OCI-LY1 (cell line): ENCODE measurements around the gene CCNB3.

Experiments
- H2AFZ ChIP-seq: fragments of 200-600 bp; sonication (generic), shearing (Covaris generic); 2 replicates; pipeline ENCODE4 v1.6.0; 2014; ENCODE audit warnings: antibody characterized with exemption, mild to moderate bottlenecking, low read length
- H3F3A ChIP-seq: fragments of 200-600 bp; sonication (generic), shearing (Covaris generic); 2 replicates; pipeline ENCODE4 v1.6.0; 2014; ENCODE audit warnings: mild to moderate bottlenecking, antibody characterized with exemption, low read length, moderate library complexity; ENCODE audit not compliant: insufficient read depth
- H3K27ac ChIP-seq: fragments of 200-600 bp; sonication (generic); 2 replicates; pipeline ENCODE4 v1.5.1; 2014; ENCODE audit warnings: low read length, mixed run types, mild to moderate bottlenecking, low read depth; ENCODE audit not compliant: poor library complexity, severe bottlenecking
- H3K27me3 ChIP-seq: fragments of 200-600 bp; sonication (generic); 2 replicates; pipeline ENCODE4 v1.6.0; 2014; ENCODE audit warnings: antibody characterized with exemption, mild to moderate bottlenecking, low read length, moderate library complexity; ENCODE audit not compliant: insufficient read depth
- H3K36me3 ChIP-seq: fragments of 200-600 bp; sonication (generic); 2 replicates; pipeline ENCODE4 v1.6.1; 2014; ENCODE audit warnings: mild to moderate bottlenecking, antibody characterized with exemption, low read length, moderate library complexity, mixed read lengths; ENCODE audit not compliant: insufficient read depth
- H3K4me1 ChIP-seq: fragments of 200-600 bp; sonication (generic); 2 replicates; pipeline ENCODE4 v1.5.1; 2014; ENCODE audit warnings: mild to moderate bottlenecking, low read length, moderate library complexity; ENCODE audit not compliant: insufficient read depth, severe bottlenecking
- H3K4me2 ChIP-seq: fragments of 200-600 bp; sonication (generic), shearing (Covaris generic); 2 replicates; pipeline ENCODE4 v1.6.1; 2014; ENCODE audit warnings: low read length
- H3K4me3 ChIP-seq: fragments of 200-600 bp; sonication (generic); 2 replicates; pipeline ENCODE4 v1.5.1; 2014; ENCODE audit warnings: low read length, low read depth, mild to moderate bottlenecking, mixed read lengths; ENCODE audit not compliant: poor library complexity, severe bottlenecking
- H3K79me2 ChIP-seq: fragments of 200-600 bp; shearing (Covaris generic); 2 replicates; pipeline ENCODE4 v1.6.1; 2016; ENCODE audit warnings: mixed run types, low read length, mixed read lengths; ENCODE audit not compliant: insufficient read depth
- H3K9ac ChIP-seq: fragments of 200-600 bp; sonication (generic), shearing (Covaris generic); 2 replicates; pipeline ENCODE4 v1.6.1; 2014; ENCODE audit warnings: mild to moderate bottlenecking, low read length, mixed read lengths
- H3K9me2 ChIP-seq: fragments of 200-600 bp; sonication (generic), shearing (Covaris generic); 2 replicates; pipeline ENCODE4 v1.6.1; 2014; ENCODE audit warnings: low read depth, mild to moderate bottlenecking, low read length, mixed read lengths
- H3K9me3 ChIP-seq: fragments of 200-600 bp; shearing (Covaris generic); 2 replicates; pipeline ENCODE4 v1.6.1; 2014; ENCODE audit warnings: low read length, mixed read lengths
- H4K20me1 ChIP-seq: fragments of 200-600 bp; sonication (generic), shearing (Covaris generic); 2 replicates; pipeline ENCODE4 v1.6.0; 2016; ENCODE audit warnings: mild to moderate bottlenecking, low read length; ENCODE audit not compliant: insufficient read depth
- EZH2 ChIP-seq: fragments of 200-600 bp; sonication (generic), shearing (Covaris generic); IDR thresholded peaks from 2 replicates; pipeline ENCODE4 v1.8.0; 2017; ENCODE audit warnings: borderline replicate concordance, mixed run types, mild to moderate bottlenecking, antibody characterized with exemption, low read length, moderate library complexity, mixed read lengths
- TF ChIP-seq, protein P1 (sequence below): fragments of 200-600 bp; sonication (generic), shearing (Covaris generic); IDR thresholded peaks from 2 replicates; pipeline ENCODE4 v1.5.1; 2017; ENCODE audit warnings: mild to moderate bottlenecking, antibody characterized with exemption, low read length, moderate library complexity, mixed read lengths

The CCNB3 gene

DNA sequence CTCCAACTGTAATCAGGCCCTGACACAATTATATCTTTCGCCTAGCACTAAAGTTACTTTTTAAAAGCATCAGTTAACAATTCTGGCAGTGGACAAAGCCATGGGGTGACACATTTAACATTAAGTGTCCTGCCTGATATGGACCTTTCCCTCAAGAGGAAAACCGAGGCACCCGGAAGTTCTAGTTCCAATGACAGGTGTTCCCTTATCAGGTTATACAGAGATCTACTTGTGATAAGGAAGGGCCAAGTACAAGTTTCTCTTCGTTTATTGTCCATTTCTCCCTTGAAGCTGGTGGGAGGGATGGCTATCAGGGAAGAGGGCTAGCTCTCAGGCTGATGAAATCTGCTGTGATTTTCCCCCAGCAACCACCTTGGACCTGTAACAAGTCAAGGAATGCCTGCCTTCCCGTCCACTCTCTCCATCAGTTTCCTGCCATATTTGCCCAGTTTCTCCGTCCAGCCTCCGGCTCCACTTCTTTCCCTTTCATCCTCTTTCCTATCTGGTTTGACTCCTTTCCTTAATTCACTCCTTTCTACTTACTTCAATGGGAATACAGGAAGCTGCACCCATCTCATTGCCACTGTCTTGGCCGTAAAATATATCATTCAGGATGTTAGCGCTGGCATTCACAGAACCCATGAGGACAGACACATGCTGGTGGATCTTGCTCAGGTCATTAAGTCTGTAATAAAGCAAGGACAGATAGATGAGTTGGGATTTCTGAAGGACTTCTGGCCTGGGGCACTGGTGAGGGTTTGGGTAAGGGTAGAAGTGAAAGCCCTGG lies 171.1 kb downstream of the CCNB3 start:
- Histone ChIP-seq H3K79me2 (no peaks in the 10 kb centered on the region), H3K27me3 (no peaks in the 10 kb centered on the region), H3K9me3 (no peaks in the 10 kb centered on the region), H3K4me2 (no peak overlapping the region), H3K9me2 (no peaks in the 10 kb centered on the region), H3K4me3 (no peak overlapping the region), H2AFZ (no peak overlapping the region), H3K27ac (no peak overlapping the region), H3K9ac (no peak overlapping the region), H3K36me3 (no peaks in the 10 kb centered on the region), H4K20me1 (no peaks in the 10 kb centered on the region), H3K4me1 (no peaks in the 10 kb centered on the region), H3F3A (no peaks in the 10 kb centered on the region)
- TF ChIP-seq, protein P1, sequence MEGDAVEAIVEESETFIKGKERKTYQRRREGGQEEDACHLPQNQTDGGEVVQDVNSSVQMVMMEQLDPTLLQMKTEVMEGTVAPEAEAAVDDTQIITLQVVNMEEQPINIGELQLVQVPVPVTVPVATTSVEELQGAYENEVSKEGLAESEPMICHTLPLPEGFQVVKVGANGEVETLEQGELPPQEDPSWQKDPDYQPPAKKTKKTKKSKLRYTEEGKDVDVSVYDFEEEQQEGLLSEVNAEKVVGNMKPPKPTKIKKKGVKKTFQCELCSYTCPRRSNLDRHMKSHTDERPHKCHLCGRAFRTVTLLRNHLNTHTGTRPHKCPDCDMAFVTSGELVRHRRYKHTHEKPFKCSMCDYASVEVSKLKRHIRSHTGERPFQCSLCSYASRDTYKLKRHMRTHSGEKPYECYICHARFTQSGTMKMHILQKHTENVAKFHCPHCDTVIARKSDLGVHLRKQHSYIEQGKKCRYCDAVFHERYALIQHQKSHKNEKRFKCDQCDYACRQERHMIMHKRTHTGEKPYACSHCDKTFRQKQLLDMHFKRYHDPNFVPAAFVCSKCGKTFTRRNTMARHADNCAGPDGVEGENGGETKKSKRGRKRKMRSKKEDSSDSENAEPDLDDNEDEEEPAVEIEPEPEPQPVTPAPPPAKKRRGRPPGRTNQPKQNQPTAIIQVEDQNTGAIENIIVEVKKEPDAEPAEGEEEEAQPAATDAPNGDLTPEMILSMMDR = no peak

DNA sequence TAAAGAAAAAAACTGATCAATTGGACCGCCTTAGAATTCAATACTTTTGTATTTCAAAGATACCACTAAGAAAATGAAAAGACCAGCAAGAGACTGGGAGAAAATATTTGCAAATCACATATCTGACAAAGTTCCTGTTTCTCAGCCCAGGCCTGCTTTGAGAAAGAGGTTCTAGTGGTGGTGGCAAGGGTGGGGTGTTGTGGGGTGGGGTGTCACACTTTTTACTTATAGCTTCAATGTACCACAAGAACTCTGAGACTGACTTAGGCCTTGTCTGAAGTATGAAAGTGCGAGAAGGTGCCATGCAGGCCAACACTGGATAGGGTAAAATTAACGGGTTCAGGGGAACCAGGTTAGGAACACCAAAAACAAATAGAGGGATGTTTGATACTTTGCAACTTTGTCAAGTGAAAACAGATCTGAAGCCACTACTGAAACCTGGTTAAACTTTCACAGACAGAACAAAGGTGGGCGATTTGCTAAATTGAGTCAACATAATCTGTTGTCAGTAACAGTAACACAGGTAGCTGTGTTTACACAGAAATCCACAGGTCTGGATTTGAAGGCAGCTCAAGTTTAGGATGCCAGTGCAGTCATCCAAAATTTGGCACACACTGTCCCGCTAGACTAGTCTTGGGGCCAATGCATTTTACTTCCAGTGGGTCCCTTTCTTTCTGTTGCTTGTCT lies 177.3 kb downstream of the CCNB3 start:
- no peaks in the 10 kb centered on the region for H3K79me2 ChIP-seq
- no peak for TF ChIP-seq EZH2
- TF ChIP-seq, protein P1 = no peak

DNA sequence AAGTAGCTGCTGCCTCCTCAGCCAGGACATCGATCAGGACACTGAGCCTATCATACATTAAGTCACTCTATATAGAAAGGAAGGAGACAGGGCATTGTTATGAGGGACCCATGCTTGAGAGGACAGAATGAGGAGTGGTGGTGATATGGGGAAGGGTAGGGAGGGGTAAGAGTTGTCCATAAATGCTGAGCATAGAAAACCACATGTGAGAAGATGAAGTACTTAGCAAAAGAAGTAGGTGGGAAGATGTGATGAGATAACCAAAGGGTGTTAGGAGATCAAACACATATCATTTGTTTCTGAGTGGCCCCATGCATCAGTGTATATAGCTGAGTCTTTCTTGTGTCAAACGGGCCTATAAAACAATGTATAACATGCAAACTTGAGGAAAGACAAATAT lies 182.0 kb downstream of the CCNB3 start:
- H3F3A ChIP-seq = no peaks in the 10 kb centered on the region
- no peak overlapping the region for H3K27ac ChIP-seq
- H3K27me3 ChIP-seq = no peaks in the 10 kb centered on the region
- no peak overlapping the region for H3K4me2 ChIP-seq
- H3K9me2 ChIP-seq = no peaks in the 10 kb centered on the region
- H3K79me2 ChIP-seq = no peaks in the 10 kb centered on the region
- no peaks in the 10 kb centered on the region for H3K9me3 ChIP-seq
- H3K4me1 ChIP-seq = no peaks in the 10 kb centered on the region
- no peak overlapping the region for H2AFZ ChIP-seq
- no peak for TF ChIP-seq EZH2
- TF ChIP-seq, protein P1 = no peak
- no peak overlapping the region for H3K9ac ChIP-seq
- H3K36me3 ChIP-seq = no peaks in the 10 kb centered on the region
- no peaks in the 10 kb centered on the region for H4K20me1 ChIP-seq
- H3K4me3 ChIP-seq = no peak overlapping the region

More for the DNA sequence above, 177.3 kb downstream of the CCNB3 start:
- Histone ChIP-seq H3K27ac (no peak overlapping the region), H3K27me3 (no peaks in the 10 kb centered on the region), H3K9ac (no peak overlapping the region), H3K4me2 (no peak overlapping the region), H3F3A (no peaks in the 10 kb centered on the region), H3K4me1 (no peaks in the 10 kb centered on the region), H4K20me1 (no peaks in the 10 kb centered on the region), H2AFZ (no peak overlapping the region), H3K9me2 (no peaks in the 10 kb centered on the region), H3K4me3 (no peak overlapping the region), H3K36me3 (no peaks in the 10 kb centered on the region), H3K9me3 (no peaks in the 10 kb centered on the region)
